Epithelial cell of esophagus (primary cell): ENCODE data around the gene QRFP.

Source experiments
- DNase-seq: peaks from one replicate; pipeline ENCODE4 v3.0.0; 2010; ENCODE audit warnings: low read depth
- H3K4me3 ChIP-seq: 2 replicates; pipeline ENCODE4 v1.5.1; 2011; ENCODE audit warnings: mild to moderate bottlenecking, low read length, control low read depth
- TF ChIP-seq, protein P1 (sequence below): IDR thresholded peaks from 2 replicates; pipeline ENCODE4 v1.5.1; 2011; ENCODE audit warnings: low read depth, mild to moderate bottlenecking, low read length, control low read depth, inconsistent platforms; ENCODE audit not compliant: insufficient read depth; ENCODE audit errors: missing control alignments

Gene QRFP

DNA sequence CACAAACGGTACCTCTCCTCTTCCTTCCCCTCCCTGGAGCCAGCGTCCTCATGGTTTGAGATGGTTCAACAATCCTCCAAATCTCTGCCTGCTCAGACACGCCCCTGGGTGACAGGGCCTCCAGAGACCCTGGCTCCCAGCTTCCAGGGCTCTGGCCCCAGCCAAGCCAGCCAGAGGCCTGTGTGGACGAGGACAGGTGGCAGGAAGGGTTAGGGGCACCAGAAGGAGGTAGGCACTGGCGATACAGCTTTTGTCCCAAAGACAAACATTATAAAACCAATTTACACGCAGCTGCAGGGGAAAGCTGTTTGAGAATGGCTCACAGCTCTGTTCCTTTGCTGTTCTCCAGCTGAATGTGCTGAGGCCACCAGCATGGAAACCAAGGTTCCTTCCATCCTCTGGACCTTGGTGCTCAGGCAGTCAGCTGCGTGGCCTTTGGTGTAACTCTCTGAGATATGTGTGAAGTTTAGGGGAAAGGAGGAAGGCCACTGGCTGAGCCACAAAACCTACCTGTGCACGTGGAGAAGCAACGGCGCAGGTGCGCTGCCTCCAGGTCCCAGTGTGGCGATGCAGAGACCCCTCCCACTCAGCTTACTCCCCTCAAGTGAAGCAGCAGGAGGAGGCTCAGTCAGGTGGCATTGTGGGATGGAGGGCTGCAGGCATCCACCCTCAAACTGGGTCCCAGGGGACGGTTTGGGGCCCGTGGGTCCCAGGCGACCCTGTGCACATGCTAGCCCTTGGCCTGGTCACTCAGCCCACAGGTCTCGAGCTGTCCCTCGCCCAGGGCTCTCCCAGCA lies 4.3 kb upstream of the QRFP start:
- H3K4me3 ChIP-seq, result no peak overlapping the region
- TF ChIP-seq, protein P1, sequence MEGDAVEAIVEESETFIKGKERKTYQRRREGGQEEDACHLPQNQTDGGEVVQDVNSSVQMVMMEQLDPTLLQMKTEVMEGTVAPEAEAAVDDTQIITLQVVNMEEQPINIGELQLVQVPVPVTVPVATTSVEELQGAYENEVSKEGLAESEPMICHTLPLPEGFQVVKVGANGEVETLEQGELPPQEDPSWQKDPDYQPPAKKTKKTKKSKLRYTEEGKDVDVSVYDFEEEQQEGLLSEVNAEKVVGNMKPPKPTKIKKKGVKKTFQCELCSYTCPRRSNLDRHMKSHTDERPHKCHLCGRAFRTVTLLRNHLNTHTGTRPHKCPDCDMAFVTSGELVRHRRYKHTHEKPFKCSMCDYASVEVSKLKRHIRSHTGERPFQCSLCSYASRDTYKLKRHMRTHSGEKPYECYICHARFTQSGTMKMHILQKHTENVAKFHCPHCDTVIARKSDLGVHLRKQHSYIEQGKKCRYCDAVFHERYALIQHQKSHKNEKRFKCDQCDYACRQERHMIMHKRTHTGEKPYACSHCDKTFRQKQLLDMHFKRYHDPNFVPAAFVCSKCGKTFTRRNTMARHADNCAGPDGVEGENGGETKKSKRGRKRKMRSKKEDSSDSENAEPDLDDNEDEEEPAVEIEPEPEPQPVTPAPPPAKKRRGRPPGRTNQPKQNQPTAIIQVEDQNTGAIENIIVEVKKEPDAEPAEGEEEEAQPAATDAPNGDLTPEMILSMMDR, result no peak

DNA sequence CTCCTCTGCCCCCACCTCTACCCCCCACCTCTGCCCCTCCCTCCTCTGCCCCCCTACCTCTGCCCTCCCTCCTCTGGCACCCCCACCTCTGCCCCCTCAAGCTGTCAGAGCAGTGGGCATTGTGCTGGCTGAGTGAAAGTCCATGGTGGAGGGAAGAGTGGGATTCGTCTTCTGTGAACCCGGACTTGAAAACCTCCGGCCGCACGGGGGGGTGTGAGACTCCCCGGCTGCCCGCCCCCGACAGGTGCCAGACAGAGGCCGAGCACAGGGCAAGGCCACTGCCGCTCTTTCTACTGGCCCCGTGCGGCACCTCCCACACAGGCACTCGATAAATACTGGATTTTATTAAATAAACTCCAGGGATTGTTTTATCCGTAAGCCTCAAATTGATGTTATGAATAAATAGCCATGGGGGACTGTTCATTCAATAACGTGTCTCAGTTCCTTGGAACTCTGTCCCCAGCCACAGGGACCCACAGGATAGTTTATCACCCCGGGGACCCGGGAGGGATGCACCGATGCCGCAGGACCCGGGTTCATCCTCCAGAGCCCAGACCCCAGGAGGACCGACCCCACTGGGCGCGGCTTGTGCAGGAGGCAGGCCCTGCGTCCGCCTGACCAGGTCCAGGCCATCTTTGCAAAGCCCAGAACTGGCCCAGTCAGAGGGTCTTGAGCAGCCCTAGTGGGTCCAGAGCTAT lies 2.6 kb upstream of the QRFP start:
- TF ChIP-seq, protein P1, result no peak
- H3K4me3 ChIP-seq, result no peak overlapping the region
- DNase-seq, result no peak

More for the DNA sequence above, 4.3 kb upstream of the QRFP start:
- DNase-seq, result no peak

DNA sequence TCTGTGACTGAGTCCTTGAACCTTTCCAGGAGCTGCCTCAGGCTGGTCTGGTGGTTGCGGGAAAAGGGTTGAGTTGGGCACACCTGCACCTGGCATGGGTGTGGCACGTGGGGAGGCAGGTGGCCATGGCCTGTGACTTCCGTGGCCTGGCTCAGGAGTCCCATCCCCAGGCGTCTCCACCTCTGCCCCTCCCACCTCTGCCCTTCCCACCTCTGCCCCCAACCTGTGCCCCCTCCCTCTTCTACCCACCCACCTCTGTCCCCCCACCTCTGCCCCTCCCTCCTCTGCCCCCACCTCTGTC lies 1.9 kb upstream of the QRFP start:
- DNase-seq, result no peak
- TF ChIP-seq, protein P1, result no peak
- no peak overlapping the region for H3K4me3 ChIP-seq

DNA sequence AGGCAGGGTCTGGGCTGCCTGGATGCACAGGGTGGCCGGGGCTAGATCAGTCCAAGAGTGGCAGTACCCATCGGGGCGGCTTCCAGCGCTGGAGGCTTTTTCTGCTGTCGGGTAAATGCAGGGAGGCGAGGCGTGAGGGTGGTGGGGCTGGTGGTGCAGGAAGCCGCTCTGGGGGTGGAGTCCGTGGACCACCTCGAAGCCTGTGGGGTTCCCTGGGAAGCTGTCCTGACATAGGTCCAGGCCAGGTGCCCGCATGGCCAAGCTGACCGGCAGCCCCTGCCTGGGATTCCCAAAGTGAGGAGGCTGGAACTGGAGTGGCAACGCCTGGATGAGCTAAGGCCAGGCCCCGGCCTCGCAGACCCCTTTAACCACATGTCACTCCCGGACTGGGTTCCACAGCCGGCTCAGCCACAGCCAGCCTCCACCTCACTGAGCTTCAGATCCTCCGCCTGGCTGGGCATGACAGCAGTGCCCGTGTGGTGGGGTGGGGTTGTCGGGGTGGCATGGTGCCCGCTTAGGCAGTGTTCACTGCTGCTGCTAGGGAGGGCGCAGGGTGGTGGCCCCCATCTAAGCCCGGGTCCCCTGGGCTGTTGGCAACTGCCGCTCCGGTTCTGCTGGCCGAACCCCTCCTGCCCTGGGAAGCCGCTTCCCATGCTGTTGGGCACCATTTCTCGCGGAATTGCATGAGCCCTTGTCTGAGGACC lies 1.4 kb upstream of the QRFP start:
- no peak overlapping the region for H3K4me3 ChIP-seq
- DNase-seq, result no peak

DNA sequence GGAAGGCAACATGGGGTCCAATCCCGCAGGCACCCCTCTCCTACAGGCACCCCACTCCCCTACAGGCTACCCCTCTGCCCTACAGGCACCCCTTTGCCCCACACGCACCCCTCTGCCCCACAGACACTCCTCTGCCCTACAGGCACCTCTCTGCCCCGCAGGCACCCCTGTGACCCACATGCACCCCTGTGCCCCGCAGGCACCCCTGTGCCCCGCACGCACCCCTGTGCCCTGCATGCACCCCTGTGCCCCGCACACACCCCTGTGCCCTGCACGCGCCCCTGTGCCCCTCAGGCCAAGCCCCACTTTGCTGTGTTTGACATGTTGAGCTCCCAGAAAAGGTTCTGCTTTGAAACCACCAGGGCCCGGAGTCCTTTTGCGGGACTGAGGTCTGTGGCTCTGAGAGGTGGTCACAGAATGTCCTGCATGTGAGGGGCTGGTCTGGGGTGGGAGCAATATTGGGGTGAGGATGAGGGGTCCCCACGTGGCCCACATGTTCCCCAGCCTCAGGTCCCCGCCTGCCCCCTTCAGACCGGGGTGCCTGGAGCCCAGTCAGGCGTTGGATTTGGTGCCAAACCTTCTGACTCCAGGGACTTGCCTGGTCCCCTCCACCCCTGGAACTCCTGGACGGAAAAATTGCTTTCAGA lies 616 bp upstream of the QRFP start:
- TF ChIP-seq, protein P1, result no peak
- H3K4me3 ChIP-seq, result no peak overlapping the region
- DNase-seq, result no peak

More for the DNA sequence above, 1.4 kb upstream of the QRFP start:
- TF ChIP-seq, protein P1, result no peak

DNA sequence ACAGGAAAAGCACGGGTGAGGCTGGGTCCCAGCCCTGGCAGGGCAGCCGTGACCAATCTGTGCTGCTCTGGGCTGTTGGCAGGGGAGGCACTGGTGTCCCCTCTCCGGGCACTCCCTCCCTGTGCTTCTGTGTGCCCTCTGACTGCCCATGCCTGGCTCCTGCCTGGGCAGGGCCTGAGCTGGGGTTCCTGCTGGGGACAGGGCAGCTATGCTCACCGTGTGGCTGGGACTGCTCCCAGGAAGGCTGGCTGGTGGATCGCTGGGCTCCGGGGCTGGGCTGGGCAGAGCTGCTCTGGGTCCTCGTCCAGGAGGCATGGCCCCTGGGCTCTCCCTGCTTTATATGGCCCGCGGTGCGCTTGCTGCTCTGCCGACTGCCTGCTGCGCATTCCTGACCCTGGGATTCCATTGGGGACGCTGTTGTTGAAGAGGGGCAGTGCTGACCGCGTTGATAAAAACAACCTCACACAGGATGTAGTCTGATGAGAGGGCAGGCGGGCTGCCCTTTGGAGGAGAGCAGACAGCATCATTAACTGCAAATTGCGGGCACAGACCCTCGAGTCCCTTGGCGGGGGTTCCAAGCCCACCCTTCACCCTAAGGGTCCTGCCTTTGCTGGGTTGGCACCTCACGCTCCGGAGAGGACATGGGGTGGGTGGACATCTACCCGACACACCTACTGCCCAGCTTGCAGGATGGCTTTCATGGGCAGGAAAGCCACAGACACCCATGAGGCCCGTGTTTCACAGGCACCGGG lies 955 bp downstream of the QRFP start:
- TF ChIP-seq, protein P1, result no peak
- DNase-seq, result no peak
- no peak overlapping the region for H3K4me3 ChIP-seq
